Measurements from ENCODE around the gene BTBD2. TPM values are rescaled to one million over a fixed set of nuclear protein-coding genes. Genes with fewer than 3 reads are reported as not detected.

The BTBD2 gene
- total RNA-seq, 1 experiment from 2014 or later, result 81.0 TPM

DNA sequence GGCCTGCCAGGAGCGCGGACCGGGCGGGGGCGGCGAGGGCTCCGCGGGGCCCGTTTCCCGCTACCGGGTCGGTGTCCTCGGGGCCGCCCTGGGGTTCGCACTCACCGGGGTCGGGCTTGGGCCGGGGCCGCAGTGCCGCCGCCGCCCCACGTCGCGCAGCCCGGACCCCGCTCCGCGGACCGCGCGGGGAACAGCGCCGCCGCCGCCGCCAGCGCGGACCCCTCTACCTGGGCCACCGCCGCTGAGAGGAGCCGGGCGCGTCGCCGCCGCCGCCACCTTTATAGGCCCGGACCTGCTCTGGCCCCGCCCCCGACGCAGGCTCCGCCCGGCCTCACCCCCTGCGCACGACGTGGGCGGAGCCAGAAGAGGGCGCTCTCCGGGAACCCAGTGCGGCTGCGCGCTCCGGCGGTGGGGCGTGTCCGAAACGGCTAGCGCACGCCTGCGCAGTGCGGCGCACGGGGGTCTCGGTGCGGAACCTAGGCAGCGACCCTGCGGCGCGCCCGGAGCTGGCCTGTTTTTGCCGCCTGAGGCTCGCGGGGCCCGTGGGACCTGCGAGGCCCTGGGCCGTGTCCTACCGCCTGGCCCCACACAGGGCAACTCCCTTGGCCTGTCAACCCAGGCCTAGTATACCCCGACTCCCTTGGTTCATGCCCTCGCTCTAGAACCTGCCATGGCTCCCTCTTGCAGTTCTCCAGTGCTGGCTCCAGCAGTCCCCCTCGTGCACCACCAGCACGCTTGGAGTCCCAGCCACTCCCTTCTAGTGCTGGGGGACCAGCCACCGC is 35.7 kb upstream of the BTBD2 start, which contains the start of gene MKNK2:
MKNK2 (minus strand) TSS at position 254 of the 782 bp plus-strand sequence. CDS start 393 bp downstream, outside the sequence.
- Histone ChIP-seq H3K9me2 (ENCODE audit: insufficient read depth) (no peaks in the 10 kb centered on the region), H3F3A (ENCODE audit: insufficient read depth, low read depth) (no peaks in the 10 kb centered on the region), H4K20me1 (ENCODE audit: insufficient read depth) (peaks cover 36% of the 10 kb centered on the region), H3K4me3 (peak within 1 kb of the TSS; percentile 87), H3K79me2 (ENCODE audit: low read depth) (peaks cover 43% of the 10 kb centered on the region), H3K36me3 (ENCODE audit: low read depth) (no peaks in the 10 kb centered on the region), H3K9me3 (ENCODE audit: insufficient read depth, low read depth) (no peaks in the 10 kb centered on the region), H3K4me1 (replicated peaks; ENCODE audit: insufficient read depth) (peaks cover 21% of the 10 kb centered on the region), H3K27me3 (ENCODE audit: insufficient read depth, low read depth) (no peaks in the 10 kb centered on the region), H2AFZ (peak within 1 kb of the TSS; percentile 77), H3K27ac (peak within 1 kb of the TSS; percentile 55), H3K4me2 (peak within 1 kb of the TSS; percentile 79)
- BruUV-seq (replicated peaks), result no TSS peak
- ChIA-PET POLR2A (ENCODE audit: unreplicated experiment) (interaction anchor here (0.6 kb wide), 1 partner anchor 179 kb away, joined by 4 read pairs; no protein-coding TSS in a partner anchor), CTCF (no interaction called here)
- intact Hi-C loops (cut with micrococcal nuclease; ENCODE audit: unreplicated experiment), result loop anchor here (2.0 kb wide), 1 partner anchor 22 kb away; no protein-coding TSS in a partner anchor
- TF ChIP-seq EZH2 (IDR thresholded peaks at IDR 0.05; ENCODE audit: low read depth), result no peak
- TF ChIP-seq, protein P1, sequence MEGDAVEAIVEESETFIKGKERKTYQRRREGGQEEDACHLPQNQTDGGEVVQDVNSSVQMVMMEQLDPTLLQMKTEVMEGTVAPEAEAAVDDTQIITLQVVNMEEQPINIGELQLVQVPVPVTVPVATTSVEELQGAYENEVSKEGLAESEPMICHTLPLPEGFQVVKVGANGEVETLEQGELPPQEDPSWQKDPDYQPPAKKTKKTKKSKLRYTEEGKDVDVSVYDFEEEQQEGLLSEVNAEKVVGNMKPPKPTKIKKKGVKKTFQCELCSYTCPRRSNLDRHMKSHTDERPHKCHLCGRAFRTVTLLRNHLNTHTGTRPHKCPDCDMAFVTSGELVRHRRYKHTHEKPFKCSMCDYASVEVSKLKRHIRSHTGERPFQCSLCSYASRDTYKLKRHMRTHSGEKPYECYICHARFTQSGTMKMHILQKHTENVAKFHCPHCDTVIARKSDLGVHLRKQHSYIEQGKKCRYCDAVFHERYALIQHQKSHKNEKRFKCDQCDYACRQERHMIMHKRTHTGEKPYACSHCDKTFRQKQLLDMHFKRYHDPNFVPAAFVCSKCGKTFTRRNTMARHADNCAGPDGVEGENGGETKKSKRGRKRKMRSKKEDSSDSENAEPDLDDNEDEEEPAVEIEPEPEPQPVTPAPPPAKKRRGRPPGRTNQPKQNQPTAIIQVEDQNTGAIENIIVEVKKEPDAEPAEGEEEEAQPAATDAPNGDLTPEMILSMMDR (conservative IDR thresholded peaks at IDR 0.05), result peak; percentile 63
- peak; percentile 46 to 84 for DNase-seq

- Histone ChIP-seq H3K4me3 (peak overlapping the region; percentile 87), H3K4me1 (replicated peaks; ENCODE audit: insufficient read depth) (peaks cover 14% of the 10 kb centered on the region; the same call in 1 of the 2 replicates), H3K9me3 (ENCODE audit: insufficient read depth, low read depth) (no peaks in the 10 kb centered on the region), H3K9me2 (ENCODE audit: insufficient read depth) (no peaks in the 10 kb centered on the region), H4K20me1 (ENCODE audit: insufficient read depth) (peaks cover 41% of the 10 kb centered on the region), H3K4me2 (peak overlapping the region; percentile 79), H2AFZ (no peak overlapping the region), H3K36me3 (ENCODE audit: low read depth) (no peaks in the 10 kb centered on the region), H3K79me2 (ENCODE audit: low read depth) (peaks cover 46% of the 10 kb centered on the region), H3F3A (ENCODE audit: insufficient read depth, low read depth) (no peaks in the 10 kb centered on the region), H3K27me3 (ENCODE audit: insufficient read depth, low read depth) (no peaks in the 10 kb centered on the region), H3K27ac (peak overlapping the region; percentile 55)
- intact Hi-C loops (cut with micrococcal nuclease; ENCODE audit: unreplicated experiment), result loop anchor here (2.0 kb wide), 1 partner anchor 22 kb away; no protein-coding TSS in a partner anchor
- ChIA-PET POLR2A (ENCODE audit: unreplicated experiment) (interaction anchor here (0.9 kb wide), 1 partner anchor 483 kb away, joined by 14 read pairs; no protein-coding TSS in a partner anchor), CTCF (no interaction called here)
- TF ChIP-seq, protein P1 (conservative IDR thresholded peaks at IDR 0.05), result no peak
- no peak for TF ChIP-seq EZH2 (IDR thresholded peaks at IDR 0.05; ENCODE audit: low read depth)
- TSS peak; percentile 84 for BruUV-seq (replicated peaks)
- no peak for DNase-seq
These were observed 35.0 kb upstream of the BTBD2 start for GRCh38 chr19:2050349-2050990.

GRCh38 chr19:2049741-2050348 is 34.3 kb upstream of the BTBD2 start:
- BruUV-seq (replicated peaks), result TSS peak; percentile 51
- H4K20me1 ChIP-seq (ENCODE audit: insufficient read depth), result peaks cover 44% of the 10 kb centered on the region
- TF ChIP-seq EZH2 (IDR thresholded peaks at IDR 0.05; ENCODE audit: low read depth), result no peak
- TF ChIP-seq, protein P1 (conservative IDR thresholded peaks at IDR 0.05), result no peak

More at GRCh38 chr19:2049741-2050348, 34.3 kb upstream of the BTBD2 start:
- no peaks in the 10 kb centered on the region for H3K9me2 ChIP-seq (ENCODE audit: insufficient read depth)
- peaks cover 13% of the 10 kb centered on the region; the same call in 1 of the 2 replicates for H3K4me1 ChIP-seq (replicated peaks; ENCODE audit: insufficient read depth)
- peak overlapping the region; percentile 79 for H3K4me2 ChIP-seq
- H3K27ac ChIP-seq, result peak overlapping the region; percentile 55
- CTCF ChIA-PET, result no interaction called here
- H2AFZ ChIP-seq, result no peak overlapping the region
- POLR2A ChIA-PET (ENCODE audit: unreplicated experiment), result interaction anchor here (0.9 kb wide), 1 partner anchor 483 kb away, joined by 14 read pairs; no protein-coding TSS in a partner anchor
- intact Hi-C loops (cut with micrococcal nuclease; ENCODE audit: unreplicated experiment), result loop anchor here (2.0 kb wide), 1 partner anchor 21 kb away; no protein-coding TSS in a partner anchor
- H3K4me3 ChIP-seq, result peak overlapping the region; percentile 87
- no peaks in the 10 kb centered on the region for H3F3A ChIP-seq (ENCODE audit: insufficient read depth, low read depth)
- H3K27me3 ChIP-seq (ENCODE audit: insufficient read depth, low read depth), result no peaks in the 10 kb centered on the region
- H3K36me3 ChIP-seq (ENCODE audit: low read depth), result no peaks in the 10 kb centered on the region
- DNase-seq, result peak; percentile 73 to 80
- H3K9me3 ChIP-seq (ENCODE audit: insufficient read depth, low read depth), result no peaks in the 10 kb centered on the region
- peaks cover 46% of the 10 kb centered on the region for H3K79me2 ChIP-seq (ENCODE audit: low read depth)
